ENCODE results near the gene FBXO2. TPM values are rescaled to one million over a fixed set of nuclear protein-coding genes. Genes with fewer than 3 reads are reported as not detected.
A peak's percentile ranks its signal among the peaks of the same experiment; 100 is the strongest.

The FBXO2 gene
- total RNA-seq, 1 donor from 2014 or later, result 5.6 TPM

- Mint-ChIP-seq H3K9me3 (ENCODE audit: low read depth) (no peaks in the 10 kb centered on the region), H3K4me3 (ENCODE audit: low read depth) (no peak overlapping the region), H3K27ac (no peak overlapping the region), H3K27me3 (peaks cover 12% of the 10 kb centered on the region), H3K36me3 (ENCODE audit: insufficient read depth) (peaks cover 10% of the 10 kb centered on the region), H3K4me1 (ENCODE audit: low read depth) (peaks cover 4% of the 10 kb centered on the region)
- TF ChIP-seq, protein P1, sequence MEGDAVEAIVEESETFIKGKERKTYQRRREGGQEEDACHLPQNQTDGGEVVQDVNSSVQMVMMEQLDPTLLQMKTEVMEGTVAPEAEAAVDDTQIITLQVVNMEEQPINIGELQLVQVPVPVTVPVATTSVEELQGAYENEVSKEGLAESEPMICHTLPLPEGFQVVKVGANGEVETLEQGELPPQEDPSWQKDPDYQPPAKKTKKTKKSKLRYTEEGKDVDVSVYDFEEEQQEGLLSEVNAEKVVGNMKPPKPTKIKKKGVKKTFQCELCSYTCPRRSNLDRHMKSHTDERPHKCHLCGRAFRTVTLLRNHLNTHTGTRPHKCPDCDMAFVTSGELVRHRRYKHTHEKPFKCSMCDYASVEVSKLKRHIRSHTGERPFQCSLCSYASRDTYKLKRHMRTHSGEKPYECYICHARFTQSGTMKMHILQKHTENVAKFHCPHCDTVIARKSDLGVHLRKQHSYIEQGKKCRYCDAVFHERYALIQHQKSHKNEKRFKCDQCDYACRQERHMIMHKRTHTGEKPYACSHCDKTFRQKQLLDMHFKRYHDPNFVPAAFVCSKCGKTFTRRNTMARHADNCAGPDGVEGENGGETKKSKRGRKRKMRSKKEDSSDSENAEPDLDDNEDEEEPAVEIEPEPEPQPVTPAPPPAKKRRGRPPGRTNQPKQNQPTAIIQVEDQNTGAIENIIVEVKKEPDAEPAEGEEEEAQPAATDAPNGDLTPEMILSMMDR (IDR thresholded peaks at IDR 0.05; ENCODE audit: unreplicated experiment), result no peak
- DNase-seq (ENCODE audit: low spot score, unreplicated experiment), result no peak
These were observed 3.4 kb upstream of the FBXO2 start for GRCh38 chr1:11657654-11658053.

DNA sequence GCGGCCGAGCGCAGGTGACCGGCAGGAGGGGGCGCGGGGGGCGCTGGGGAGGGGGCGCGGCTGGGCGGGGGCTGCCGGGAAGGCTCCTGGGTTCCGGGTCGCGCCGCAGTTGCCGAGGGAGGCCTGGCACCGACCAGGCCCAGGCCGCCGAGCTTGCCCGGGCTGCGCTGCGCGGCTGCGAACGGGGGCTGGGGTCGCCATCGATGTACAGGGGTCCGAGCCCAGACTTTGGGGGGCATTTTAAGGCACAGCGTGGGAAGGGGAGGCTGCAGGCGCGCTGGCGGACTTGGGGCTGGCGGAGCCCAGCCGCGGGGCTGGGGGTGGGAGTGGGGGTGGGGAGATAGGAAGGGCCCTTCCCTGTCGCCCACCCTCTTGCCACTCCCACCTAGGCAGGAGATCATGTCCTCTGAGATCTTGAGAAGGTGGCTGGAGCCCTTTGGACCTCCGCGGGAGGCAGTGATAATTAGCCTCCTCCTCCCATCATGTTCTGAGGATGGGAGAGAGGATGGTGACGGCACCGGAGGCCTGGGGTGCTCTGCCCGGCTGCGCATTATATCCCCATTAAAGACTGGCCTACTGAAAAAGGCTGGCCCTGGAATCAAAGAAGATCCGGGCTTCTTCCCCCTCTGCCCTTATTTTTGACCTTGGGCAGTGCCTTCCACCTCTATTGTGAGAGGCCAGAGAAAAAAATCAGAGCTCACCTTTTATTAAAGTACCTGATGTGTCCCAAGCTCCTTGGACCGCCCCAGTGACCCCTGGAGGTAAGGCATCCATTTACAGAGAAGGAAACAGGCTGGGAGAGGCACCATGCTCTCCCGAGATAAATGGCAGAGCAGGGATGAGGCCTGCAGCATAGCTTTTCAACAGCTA, 945 bp upstream of the FBXO2 start:
- no peak for DNase-seq (ENCODE audit: low spot score, unreplicated experiment)
- Mint-ChIP-seq H3K27me3 (peaks cover 25% of the 10 kb centered on the region), H3K4me3 (ENCODE audit: low read depth) (peak overlapping the region; percentile 70), H3K36me3 (ENCODE audit: insufficient read depth) (peaks cover 3% of the 10 kb centered on the region), H3K4me1 (ENCODE audit: low read depth) (peaks cover 7% of the 10 kb centered on the region), H3K9me3 (ENCODE audit: low read depth) (no peaks in the 10 kb centered on the region), H3K27ac (no peak overlapping the region)
- TF ChIP-seq, protein P1 (IDR thresholded peaks at IDR 0.05; ENCODE audit: unreplicated experiment), result no peak

DNA sequence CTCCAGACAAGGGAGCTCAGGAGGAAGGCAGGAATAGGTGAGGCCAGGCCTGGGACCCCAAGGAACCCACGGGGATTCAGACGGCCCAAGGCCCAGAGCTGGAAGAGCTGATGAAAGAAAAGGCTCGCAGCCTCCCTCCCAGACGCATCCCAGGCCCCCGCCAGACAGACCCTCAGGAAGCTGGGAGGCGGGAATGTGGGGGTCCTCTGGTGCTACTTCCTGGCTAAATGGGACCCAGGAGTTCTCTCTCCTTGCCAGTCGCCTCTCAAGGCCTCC, 430 bp downstream of the FBXO2 start:
- Mint-ChIP-seq H3K27me3 (peaks cover 32% of the 10 kb centered on the region), H3K9me3 (ENCODE audit: low read depth) (no peaks in the 10 kb centered on the region), H3K4me3 (ENCODE audit: low read depth) (peak overlapping the region; percentile 49), H3K27ac (no peak overlapping the region), H3K4me1 (ENCODE audit: low read depth) (peaks cover 9% of the 10 kb centered on the region), H3K36me3 (ENCODE audit: insufficient read depth) (peaks cover 2% of the 10 kb centered on the region)
- TF ChIP-seq, protein P1 (IDR thresholded peaks at IDR 0.05; ENCODE audit: unreplicated experiment), result no peak
- no peak for DNase-seq (ENCODE audit: low spot score, unreplicated experiment)

GRCh38 chr1:11653101-11653860, 948 bp downstream of the FBXO2 start:
- H3K27ac Mint-ChIP-seq, result peak overlapping the region; percentile 45

DNA sequence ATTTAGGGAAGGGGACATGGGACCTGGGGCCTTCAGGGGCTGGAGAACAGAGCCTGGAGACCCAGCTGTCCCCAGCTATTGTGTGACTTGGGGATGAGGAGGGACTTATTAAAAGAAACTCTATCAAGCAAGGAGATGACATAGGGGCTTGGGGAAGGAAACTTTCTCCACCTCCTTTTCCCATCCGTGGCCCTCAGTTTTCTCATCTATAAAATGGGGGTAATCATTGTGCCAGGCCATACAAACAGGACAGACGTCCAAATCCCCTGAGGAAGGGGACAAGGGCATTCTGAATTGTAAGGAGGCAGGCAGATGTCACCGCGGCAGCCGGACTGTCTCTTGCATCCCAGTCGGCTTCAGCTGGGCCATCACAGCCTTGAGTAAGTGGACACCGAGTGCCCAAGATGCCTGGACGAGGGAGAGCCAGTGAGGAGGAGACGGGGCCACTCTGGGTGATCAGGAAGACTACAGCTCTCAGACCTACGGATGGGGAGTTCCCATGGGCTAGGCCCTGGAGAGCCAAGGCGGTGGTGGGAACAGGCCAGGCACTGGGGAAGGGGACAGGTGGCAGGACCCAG, 1.9 kb downstream of the FBXO2 start:
- H3K27me3 Mint-ChIP-seq, result peaks cover 39% of the 10 kb centered on the region
- peaks cover 9% of the 10 kb centered on the region for H3K4me1 Mint-ChIP-seq (ENCODE audit: low read depth)
- no peaks in the 10 kb centered on the region for H3K36me3 Mint-ChIP-seq (ENCODE audit: insufficient read depth)
- TF ChIP-seq, protein P1 (IDR thresholded peaks at IDR 0.05; ENCODE audit: unreplicated experiment), result no peak
- no peak for DNase-seq (ENCODE audit: low spot score, unreplicated experiment)
- H3K4me3 Mint-ChIP-seq (ENCODE audit: low read depth), result no peak overlapping the region
- H3K9me3 Mint-ChIP-seq (ENCODE audit: low read depth), result no peaks in the 10 kb centered on the region
- H3K27ac Mint-ChIP-seq, result no peak overlapping the region

More at GRCh38 chr1:11653101-11653860, 948 bp downstream of the FBXO2 start:
- H3K27me3 Mint-ChIP-seq, result peaks cover 37% of the 10 kb centered on the region
- no peak for DNase-seq (ENCODE audit: low spot score, unreplicated experiment)
- peak overlapping the region; percentile 49 for H3K4me3 Mint-ChIP-seq (ENCODE audit: low read depth)
- TF ChIP-seq, protein P1 (IDR thresholded peaks at IDR 0.05; ENCODE audit: unreplicated experiment), result no peak
- no peaks in the 10 kb centered on the region for H3K9me3 Mint-ChIP-seq (ENCODE audit: low read depth)
- H3K36me3 Mint-ChIP-seq (ENCODE audit: insufficient read depth), result peaks cover 2% of the 10 kb centered on the region
- peaks cover 9% of the 10 kb centered on the region for H3K4me1 Mint-ChIP-seq (ENCODE audit: low read depth)

All from progenitor cell of endocrine pancreas (in vitro differentiated cells).